ENCODE data around the gene INCA1. TPM values are rescaled to one million over a fixed set of nuclear protein-coding genes. Genes with fewer than 3 reads are reported as not detected.
A peak's percentile ranks its signal among the peaks of the same experiment; 100 is the strongest.

Gene INCA1
- total RNA-seq, 1 donor from 2014 or later: 2.2 TPM

DNA sequence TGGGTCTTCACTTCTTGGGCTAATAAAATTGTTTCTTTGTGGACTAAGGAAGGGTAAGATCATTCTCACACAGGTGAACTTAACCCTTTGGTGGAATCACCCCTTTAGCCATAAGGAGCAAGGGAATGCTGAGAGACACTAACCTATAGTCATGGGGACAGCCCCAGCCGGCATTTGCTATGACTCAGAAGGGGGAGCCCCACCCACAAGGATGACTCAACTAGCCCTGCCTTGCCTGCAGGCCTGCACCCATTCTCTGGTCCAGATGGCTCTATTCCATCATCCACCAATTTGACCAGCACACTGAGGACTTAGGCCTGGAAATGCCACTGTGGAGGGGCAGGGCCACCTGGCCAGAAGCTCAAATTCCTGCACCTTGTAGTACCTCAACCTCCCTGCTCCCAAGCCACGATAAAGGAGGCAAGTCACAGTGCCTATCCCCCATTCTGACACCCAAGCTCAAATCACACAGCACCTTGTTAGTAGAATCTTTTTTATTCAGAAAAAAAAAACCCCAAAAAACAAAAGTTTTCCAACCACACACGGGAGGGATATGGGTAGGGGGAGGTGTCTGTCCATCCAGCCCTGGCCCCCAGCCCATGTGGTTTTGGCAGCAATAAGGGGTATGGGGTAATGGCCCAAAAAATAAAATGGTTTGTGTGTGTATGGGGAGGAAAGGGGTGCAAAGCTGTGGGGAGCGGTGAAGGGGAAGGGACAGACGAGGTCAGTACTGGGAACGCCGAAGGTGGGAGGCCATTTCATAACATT, 52.0 kb downstream of the INCA1 start:
- H3K4me1 Mint-ChIP-seq (ENCODE audit: unreplicated experiment): peaks cover 38% of the 10 kb centered on the region
- H3K27ac Mint-ChIP-seq (ENCODE audit: unreplicated experiment): peak overlapping the region; percentile 48
- H3K36me3 Mint-ChIP-seq (ENCODE audit: low read depth, unreplicated experiment): peaks cover 33% of the 10 kb centered on the region
- no peak for DNase-seq (ENCODE audit: low spot score)
- no peaks in the 10 kb centered on the region for H3K9me3 Mint-ChIP-seq (ENCODE audit: unreplicated experiment)
- peak overlapping the region; percentile 96 for H3K4me3 Mint-ChIP-seq (ENCODE audit: unreplicated experiment)
- TF ChIP-seq, protein P1, sequence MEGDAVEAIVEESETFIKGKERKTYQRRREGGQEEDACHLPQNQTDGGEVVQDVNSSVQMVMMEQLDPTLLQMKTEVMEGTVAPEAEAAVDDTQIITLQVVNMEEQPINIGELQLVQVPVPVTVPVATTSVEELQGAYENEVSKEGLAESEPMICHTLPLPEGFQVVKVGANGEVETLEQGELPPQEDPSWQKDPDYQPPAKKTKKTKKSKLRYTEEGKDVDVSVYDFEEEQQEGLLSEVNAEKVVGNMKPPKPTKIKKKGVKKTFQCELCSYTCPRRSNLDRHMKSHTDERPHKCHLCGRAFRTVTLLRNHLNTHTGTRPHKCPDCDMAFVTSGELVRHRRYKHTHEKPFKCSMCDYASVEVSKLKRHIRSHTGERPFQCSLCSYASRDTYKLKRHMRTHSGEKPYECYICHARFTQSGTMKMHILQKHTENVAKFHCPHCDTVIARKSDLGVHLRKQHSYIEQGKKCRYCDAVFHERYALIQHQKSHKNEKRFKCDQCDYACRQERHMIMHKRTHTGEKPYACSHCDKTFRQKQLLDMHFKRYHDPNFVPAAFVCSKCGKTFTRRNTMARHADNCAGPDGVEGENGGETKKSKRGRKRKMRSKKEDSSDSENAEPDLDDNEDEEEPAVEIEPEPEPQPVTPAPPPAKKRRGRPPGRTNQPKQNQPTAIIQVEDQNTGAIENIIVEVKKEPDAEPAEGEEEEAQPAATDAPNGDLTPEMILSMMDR (IDR thresholded peaks at IDR 0.05; ENCODE audit: unreplicated experiment): no peak
- peaks cover 22% of the 10 kb centered on the region for H3K27me3 Mint-ChIP-seq (ENCODE audit: unreplicated experiment)

DNA sequence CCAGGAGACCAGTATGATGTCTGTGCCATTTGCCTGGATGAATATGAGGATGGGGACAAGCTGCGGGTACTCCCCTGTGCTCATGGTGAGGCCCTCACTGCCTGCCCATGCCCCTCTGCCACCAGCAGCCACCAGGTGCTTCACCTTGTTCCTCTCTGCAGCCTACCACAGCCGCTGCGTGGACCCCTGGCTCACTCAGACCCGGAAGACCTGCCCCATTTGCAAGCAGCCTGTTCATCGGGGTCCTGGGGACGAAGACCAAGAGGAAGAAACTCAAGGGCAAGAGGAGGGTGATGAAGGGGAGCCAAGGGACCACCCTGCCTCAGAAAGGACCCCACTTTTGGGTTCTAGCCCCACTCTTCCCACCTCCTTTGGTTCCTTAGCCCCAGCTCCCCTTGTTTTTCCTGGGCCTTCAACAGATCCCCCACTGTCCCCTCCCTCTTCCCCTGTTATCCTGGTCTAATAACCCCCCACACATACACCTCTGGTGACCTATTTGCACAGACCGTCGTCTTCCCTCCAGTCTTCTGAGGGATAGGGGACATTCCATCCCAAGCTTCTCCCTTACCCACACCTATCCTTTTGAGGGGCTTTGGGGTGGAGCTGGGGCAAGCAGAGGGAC, 52.7 kb downstream of the INCA1 start:
- Mint-ChIP-seq H3K27me3 (ENCODE audit: unreplicated experiment) (peaks cover 25% of the 10 kb centered on the region), H3K9me3 (ENCODE audit: unreplicated experiment) (no peaks in the 10 kb centered on the region), H3K27ac (ENCODE audit: unreplicated experiment) (peak overlapping the region; percentile 25), H3K4me1 (ENCODE audit: unreplicated experiment) (peaks cover 41% of the 10 kb centered on the region), H3K36me3 (ENCODE audit: low read depth, unreplicated experiment) (peaks cover 33% of the 10 kb centered on the region), H3K4me3 (ENCODE audit: unreplicated experiment) (peak overlapping the region; percentile 96)
- TF ChIP-seq, protein P1 (IDR thresholded peaks at IDR 0.05; ENCODE audit: unreplicated experiment): no peak
- no peak for DNase-seq (ENCODE audit: low spot score)

DNA sequence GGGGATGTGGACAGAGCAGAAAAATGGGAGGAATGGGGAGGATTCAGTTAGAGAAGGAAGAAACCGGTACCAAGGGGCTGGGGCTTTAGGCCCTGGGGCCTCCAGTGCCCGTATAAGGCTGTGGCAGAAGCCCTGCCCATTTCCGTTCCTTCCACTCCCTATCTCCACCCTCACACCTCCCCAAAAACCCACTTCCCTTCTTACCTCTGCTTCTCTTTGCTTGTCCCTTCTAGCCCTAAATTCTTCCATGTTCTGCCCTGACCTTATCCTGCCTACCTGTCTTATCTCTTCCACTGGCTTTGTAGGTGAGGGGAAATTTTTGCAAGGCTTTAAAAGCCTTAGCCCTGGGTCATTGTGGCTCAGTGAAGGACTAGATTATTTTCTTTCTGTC, 53.2 kb downstream of the INCA1 start:
- peaks cover 33% of the 10 kb centered on the region for H3K36me3 Mint-ChIP-seq (ENCODE audit: low read depth, unreplicated experiment)
- DNase-seq (ENCODE audit: low spot score): no peak
- H3K27me3 Mint-ChIP-seq (ENCODE audit: unreplicated experiment): peaks cover 25% of the 10 kb centered on the region
- peak overlapping the region; percentile 61 for H3K27ac Mint-ChIP-seq (ENCODE audit: unreplicated experiment)
- peaks cover 44% of the 10 kb centered on the region for H3K4me1 Mint-ChIP-seq (ENCODE audit: unreplicated experiment)
- no peak overlapping the region for H3K4me3 Mint-ChIP-seq (ENCODE audit: unreplicated experiment)
- H3K9me3 Mint-ChIP-seq (ENCODE audit: unreplicated experiment): no peaks in the 10 kb centered on the region
- TF ChIP-seq, protein P1 (IDR thresholded peaks at IDR 0.05; ENCODE audit: unreplicated experiment): no peak

DNA sequence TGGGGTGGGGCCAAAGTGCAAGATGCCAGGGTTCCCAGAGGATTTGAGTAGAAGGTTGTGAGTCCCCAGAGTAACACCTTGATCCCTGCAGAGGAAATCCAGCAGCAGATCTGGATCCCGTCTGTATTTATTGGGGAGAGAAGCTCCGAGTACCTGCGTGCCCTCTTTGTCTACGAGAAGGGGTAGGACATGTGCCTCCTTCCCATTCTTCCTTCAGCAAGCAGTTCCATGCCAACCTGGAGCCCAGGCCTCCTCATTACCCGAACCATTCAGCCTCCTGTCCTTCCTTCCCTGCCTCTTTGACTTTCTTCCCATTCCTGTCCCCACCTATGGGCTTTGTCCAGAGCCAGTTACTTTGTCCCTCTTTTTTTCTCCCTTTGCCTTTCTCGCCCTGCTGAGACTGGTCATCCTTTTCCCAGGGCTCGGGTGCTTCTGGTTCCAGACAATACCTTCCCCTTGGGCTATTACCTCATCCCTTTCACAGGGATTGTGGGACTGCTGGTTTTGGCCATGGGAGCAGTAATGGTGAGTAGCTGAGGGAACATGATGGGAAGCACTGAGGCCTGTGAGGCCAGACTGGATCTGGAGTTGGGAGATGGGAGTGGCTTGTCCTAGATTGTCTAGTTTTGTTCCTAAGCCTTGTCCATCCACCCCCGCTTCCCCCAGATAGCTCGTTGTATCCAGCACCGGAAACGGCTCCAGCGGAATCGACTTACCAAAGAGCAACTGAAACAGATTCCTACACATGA, 54.4 kb downstream of the INCA1 start:
- Mint-ChIP-seq H3K27me3 (ENCODE audit: unreplicated experiment) (peaks cover 28% of the 10 kb centered on the region), H3K4me3 (ENCODE audit: unreplicated experiment) (peak overlapping the region; percentile 62), H3K36me3 (ENCODE audit: low read depth, unreplicated experiment) (peaks cover 33% of the 10 kb centered on the region), H3K4me1 (ENCODE audit: unreplicated experiment) (peaks cover 44% of the 10 kb centered on the region), H3K9me3 (ENCODE audit: unreplicated experiment) (no peaks in the 10 kb centered on the region), H3K27ac (ENCODE audit: unreplicated experiment) (peak overlapping the region; percentile 67)
- DNase-seq (ENCODE audit: low spot score): no peak
- TF ChIP-seq, protein P1 (IDR thresholded peaks at IDR 0.05; ENCODE audit: unreplicated experiment): no peak
